Measurements from ENCODE around the gene NIPAL3. TPM values are rescaled to one million over a fixed set of nuclear protein-coding genes. Genes with fewer than 3 reads are reported as not detected.

Gene NIPAL3
- total RNA-seq, 1 experiment from 2014 or later = 20.4 TPM

DNA sequence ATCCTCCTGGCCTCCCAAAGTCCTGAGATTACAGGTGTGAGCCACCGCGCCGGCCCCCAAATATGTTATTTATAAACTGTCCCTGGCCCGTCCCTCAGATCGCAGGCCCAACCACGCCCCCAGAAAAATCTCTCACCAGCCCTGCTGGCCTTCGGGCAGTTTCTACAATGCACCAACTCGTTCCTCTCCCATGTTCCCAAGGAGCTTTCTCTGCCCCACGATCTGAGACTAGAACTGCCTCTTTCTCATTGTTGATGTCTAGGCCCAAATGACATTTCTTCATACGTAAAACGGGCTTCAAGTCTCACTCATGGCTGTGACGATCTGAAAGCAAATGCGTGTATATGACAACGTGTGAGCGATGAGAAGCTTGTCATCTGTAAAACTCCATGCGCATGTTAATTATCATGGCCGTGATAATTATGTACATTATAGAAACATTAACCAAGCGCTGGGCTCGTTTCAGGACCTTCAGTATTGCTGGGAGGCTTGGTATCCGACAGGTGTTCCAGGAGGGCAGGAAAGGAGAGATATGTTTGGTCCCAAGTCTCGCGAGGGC lies 748 bp upstream of the NIPAL3 start:
- DNase-seq (ENCODE audit: low read depth, low spot score) = no peak
- in situ Hi-C loops (cut with HindIII; ENCODE audit: low pct_unique_long_range_greater_than_20kb, low sequenced_read_pairs) = no loop called here

DNA sequence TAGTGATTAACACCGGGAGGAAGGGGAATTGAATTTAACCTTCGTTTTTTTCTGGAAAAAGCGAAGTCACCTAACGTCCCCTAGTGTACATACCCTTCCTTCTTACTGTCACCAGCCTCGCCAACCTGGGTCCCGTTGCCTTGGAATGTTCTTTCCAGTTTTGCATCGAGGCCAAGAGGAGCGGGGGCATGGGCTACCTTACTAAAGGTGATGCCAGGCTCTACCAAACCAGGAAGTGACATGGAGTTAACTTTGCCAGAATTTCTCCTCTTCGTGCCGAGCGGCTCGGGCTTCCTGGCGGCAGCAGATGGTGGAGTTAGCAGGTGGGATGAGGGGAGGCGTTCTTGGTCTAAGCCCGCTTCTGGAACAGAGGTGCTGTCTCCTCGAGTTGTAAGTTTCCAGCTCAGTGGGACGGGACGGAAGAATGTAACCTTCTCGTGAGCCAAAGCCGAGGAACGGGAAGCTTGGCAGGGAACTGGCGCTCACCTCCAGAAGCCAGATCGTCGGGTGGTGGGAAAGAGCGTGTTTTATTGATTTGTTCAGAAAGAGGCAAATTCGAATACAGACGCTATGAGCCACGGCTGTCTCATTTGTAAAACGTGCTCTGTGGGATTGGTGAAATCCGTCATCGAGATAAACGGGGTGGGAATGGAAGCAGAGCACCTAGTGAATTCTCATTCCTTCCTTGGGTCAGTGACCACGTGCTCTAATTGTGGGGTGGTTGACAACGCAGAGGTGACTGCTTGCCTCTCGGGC lies 486 bp downstream of the NIPAL3 start:
- in situ Hi-C loops (cut with HindIII; ENCODE audit: low pct_unique_long_range_greater_than_20kb, low sequenced_read_pairs) = no loop called here
- no peak for DNase-seq (ENCODE audit: low read depth, low spot score)

DNA sequence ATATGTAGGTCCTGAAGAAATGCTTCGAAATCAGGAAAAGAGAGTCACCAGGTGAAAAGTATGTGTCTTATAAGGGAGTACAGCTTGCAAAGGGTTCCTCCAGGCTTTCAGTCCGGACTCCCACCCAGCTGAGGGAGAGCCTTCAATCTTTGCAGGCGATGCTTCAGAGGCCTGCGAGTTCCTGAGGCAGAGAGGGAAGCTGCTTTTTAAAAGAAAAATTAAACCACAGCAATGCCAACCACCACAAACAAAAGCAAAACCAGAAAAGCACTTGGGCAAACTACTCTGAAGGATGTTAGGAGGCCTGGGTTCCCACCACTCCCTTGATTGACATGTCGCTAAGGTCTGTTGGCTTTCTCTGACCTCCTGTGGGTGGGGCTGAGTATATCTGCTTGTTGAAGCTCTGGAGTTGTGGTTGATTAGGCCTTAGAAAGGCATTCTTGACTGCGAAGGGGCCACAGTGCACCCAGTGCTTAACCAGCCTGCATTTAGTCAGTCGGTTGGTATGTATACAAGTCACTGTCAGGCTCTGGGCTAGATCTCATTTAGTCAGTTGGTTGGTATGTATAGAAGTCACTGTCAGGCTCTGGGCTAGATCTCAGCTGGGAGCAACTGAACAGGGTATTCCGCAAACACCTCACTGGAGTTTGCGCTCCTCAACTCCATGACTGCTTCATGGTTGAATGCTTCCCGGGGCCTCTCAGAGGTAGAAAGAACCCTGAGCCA lies 1.2 kb downstream of the NIPAL3 start:
- in situ Hi-C loops (cut with HindIII; ENCODE audit: low pct_unique_long_range_greater_than_20kb, low sequenced_read_pairs) = no loop called here
- DNase-seq (ENCODE audit: low read depth, low spot score) = no peak

DNA sequence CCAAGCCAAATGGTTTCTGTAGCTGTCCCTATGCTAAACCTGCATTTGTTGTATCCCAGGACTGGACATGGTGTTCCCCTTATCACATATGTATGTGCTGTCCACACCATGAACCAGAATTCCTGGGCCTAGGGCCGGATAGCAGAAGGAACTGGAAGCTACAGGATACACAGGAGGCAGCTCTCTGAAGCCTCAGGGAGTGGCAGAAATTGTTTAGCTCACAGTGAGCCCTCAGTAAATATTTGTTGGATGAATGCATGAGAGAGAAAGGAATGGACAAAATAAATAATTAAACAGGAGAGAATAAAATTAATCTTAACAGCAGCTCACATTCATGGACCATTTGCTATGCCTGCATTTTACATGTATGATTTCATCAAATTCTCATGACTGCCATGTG lies 2.1 kb downstream of the NIPAL3 start:
- no peak for DNase-seq (ENCODE audit: low read depth, low spot score)
- in situ Hi-C loops (cut with HindIII; ENCODE audit: low pct_unique_long_range_greater_than_20kb, low sequenced_read_pairs) = no loop called here

DNA sequence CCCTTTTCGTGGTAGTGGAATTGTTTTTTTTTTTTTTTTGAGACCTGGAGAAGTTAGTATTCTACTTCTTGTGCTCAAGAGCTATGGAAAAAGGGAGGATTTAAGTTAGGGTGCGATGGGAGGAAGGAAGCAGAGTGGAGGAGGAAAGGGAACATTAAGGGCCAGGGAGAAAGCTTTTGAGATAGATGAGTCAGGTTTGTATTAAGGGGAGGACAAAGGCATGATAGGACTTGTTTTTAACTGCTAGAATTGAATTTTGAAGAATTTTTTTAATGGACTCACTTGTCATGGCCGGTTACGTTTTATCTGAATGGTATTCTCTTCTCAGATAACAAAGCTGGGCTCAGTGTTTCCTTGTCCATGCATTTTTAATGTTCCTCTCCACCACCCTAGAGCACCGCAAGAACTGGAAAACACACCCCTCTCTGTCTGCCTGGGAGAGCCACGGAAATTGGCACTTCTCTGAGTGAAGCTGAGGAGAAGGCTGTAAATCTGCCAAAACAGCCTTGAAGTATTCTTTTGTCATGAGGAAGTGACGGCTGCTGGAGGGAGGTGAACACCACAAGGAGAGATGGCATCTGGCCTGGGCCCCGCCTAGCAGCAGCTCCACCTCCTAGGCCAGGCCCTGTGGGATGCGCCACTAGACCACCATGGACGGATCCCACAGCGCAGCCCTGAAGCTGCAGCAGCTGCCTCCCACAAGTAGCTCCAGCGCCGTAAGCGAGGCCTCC lies 3.5 kb downstream of the NIPAL3 start:
- in situ Hi-C loops (cut with HindIII; ENCODE audit: low pct_unique_long_range_greater_than_20kb, low sequenced_read_pairs) = no loop called here
- DNase-seq (ENCODE audit: low read depth, low spot score) = peak; percentile 91

GRCh38 chr1:24420547-24420946 lies 4.9 kb downstream of the NIPAL3 start:
- no peak for DNase-seq (ENCODE audit: low read depth, low spot score)
- in situ Hi-C loops (cut with HindIII; ENCODE audit: low pct_unique_long_range_greater_than_20kb, low sequenced_read_pairs) = no loop called here

GRCh38 chr1:24421502-24421901 lies 5.9 kb downstream of the NIPAL3 start:
- peak; percentile 56 for DNase-seq (ENCODE audit: low read depth, low spot score)
- in situ Hi-C loops (cut with HindIII; ENCODE audit: low pct_unique_long_range_greater_than_20kb, low sequenced_read_pairs) = no loop called here

DNA sequence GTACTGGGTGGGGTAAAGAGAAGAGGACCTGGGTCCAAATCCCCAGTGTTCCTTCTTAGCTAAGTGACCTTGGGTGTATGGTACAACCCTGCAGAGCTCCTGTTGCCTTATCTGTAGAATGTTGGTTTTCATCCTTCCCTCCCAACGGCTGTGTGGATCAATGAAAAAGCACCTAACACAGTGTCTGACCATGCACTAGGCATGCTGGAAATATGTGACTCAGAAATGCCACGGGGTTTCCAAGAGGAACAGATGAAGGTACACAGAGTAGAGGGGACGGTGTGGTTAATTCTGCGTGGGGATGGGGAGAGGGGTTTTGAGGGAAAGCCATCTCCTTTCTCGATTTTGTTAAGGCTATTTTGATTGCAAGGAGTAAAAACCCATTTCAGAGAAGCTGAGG lies 8.6 kb downstream of the NIPAL3 start:
- in situ Hi-C loops (cut with HindIII; ENCODE audit: low pct_unique_long_range_greater_than_20kb, low sequenced_read_pairs) = no loop called here
- DNase-seq (ENCODE audit: low read depth, low spot score) = no peak

- in situ Hi-C loops (cut with HindIII; ENCODE audit: low pct_unique_long_range_greater_than_20kb, low sequenced_read_pairs) = no loop called here
- DNase-seq (ENCODE audit: low read depth, low spot score) = no peak
Measured at GRCh38 chr1:24424990-24425389, 9.4 kb downstream of the NIPAL3 start.

DNA sequence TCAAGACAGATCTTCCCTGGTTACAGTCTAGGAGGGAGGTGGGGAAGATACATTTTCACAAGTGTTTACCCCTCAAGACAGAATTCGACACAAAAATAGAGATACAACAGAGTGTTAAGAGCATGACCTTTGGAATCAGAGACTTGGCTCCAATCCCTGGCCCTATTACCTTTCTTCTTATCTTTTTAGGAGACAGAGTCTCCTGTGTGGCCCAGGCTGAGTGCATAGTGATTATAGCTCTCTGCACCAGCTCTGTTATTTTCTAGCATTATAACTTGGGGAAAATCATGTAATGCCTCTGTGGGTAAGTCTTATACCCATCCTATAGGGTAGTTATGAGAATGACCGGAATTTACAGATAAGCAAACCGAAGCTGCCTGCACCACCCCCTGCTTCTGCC lies 9.8 kb downstream of the NIPAL3 start:
- in situ Hi-C loops (cut with HindIII; ENCODE audit: low pct_unique_long_range_greater_than_20kb, low sequenced_read_pairs) = no loop called here
- DNase-seq (ENCODE audit: low read depth, low spot score) = no peak

DNA sequence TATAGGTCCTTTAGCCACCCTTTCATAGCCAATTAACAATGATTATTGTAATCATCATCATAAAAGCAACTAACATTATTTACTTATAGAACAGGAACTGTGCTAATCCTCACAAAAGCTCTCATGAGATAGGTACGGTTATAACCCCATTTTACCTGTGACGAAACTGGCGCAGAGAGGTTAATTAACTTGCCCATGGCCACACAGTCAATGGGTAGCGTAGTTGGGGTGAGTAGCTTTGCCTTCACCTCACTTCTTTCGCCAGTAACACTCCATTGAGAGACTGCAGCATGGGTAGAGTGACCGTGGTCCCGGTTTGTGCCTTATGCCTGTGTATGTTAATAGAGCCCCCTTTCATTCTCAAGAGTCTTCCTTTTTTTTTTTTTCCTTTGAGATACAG lies 10.3 kb downstream of the NIPAL3 start:
- no peak for DNase-seq (ENCODE audit: low read depth, low spot score)
- in situ Hi-C loops (cut with HindIII; ENCODE audit: low pct_unique_long_range_greater_than_20kb, low sequenced_read_pairs) = no loop called here

GRCh38 chr1:24426744-24427544 lies 11.3 kb downstream of the NIPAL3 start:
- in situ Hi-C loops (cut with HindIII; ENCODE audit: low pct_unique_long_range_greater_than_20kb, low sequenced_read_pairs) = no loop called here
- no peak for DNase-seq (ENCODE audit: low read depth, low spot score)

DNA sequence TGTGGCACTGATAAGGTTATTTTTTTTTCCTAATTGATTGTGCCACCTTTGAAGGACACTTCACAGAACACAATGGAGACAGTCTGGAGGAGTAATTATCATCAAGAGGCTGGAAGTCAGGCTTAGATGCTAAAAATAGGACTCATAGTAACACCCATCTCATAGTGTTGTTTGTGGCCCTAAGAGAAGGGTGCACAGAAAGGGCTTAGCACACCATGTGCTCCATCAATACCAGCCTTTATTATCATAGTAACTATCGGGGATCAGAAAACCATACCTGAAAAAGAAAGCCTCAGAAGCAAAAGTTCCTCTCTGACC lies 11.9 kb downstream of the NIPAL3 start:
- in situ Hi-C loops (cut with HindIII; ENCODE audit: low pct_unique_long_range_greater_than_20kb, low sequenced_read_pairs) = no loop called here

GRCh38 chr1:24435782-24436365 lies 20.3 kb downstream of the NIPAL3 start:
- in situ Hi-C loops (cut with HindIII; ENCODE audit: low pct_unique_long_range_greater_than_20kb, low sequenced_read_pairs) = no loop called here
- DNase-seq (ENCODE audit: low read depth, low spot score) = peak; percentile 99

More for the DNA sequence above, 11.9 kb downstream of the NIPAL3 start:
- DNase-seq (ENCODE audit: low read depth, low spot score) = no peak

DNA sequence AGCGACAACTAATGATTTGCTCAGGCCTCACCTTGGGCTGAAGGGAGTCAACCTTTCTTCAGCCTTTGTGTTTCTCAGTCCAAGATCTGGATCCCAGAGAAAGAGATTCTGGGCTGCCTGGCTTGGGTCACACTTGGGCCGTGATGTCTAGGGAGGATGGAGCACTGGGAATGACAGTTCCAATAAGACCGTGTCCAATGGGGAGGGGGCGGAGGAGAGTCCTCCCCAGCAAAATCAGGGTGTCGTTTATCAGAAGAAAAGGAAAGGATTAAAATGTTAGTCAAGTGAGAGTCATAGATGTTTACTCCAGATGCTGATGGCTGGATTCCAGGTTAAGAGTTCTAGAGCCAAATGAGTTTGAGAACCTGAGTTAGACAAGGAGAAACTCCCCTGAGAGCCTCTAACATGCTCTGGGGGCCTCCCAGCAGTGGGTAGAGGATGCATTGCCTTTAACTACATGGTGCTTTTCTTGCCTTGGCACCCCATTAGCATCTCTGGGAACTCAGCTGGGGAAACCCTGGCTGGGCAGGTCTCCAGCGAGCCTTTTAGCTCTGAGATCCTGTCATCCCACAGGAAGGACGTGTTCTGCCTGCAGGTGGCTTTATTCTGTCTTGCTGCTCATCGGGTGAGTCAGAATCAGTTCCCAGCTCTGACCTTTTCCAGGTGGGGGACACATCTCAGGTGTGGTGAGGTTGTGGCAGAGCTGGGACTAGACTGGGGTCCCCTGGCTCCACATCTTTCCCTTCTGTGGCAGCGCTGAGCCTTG lies 22.2 kb downstream of the NIPAL3 start:
- in situ Hi-C loops (cut with HindIII; ENCODE audit: low pct_unique_long_range_greater_than_20kb, low sequenced_read_pairs) = no loop called here
- DNase-seq (ENCODE audit: low read depth, low spot score) = no peak

DNA sequence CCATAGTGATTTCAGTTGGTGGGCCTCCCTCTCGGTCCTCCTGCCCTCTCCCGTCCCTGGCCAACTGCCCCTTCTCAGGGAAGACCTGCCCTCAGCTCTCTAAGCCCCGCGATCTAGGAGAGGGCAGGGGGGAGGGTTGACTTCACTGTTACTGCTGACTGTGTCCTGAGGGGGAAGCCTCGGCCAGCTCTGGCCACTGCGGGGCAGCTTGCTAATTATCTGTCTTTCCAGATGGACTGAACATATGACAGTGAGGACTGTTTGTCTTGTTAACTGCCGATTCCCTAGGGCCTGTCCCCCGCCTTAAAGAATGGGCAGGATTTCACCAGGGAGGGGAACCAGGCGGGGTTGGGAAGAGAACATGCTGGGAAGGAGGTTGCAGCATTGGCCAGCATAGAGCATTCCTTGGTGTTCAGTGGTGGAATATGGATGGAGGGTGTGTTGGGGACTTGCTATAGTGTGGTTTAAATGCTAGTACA lies 22.9 kb downstream of the NIPAL3 start:
- in situ Hi-C loops (cut with HindIII; ENCODE audit: low pct_unique_long_range_greater_than_20kb, low sequenced_read_pairs) = no loop called here
- DNase-seq (ENCODE audit: low read depth, low spot score) = peak; percentile 35

- in situ Hi-C loops (cut with HindIII; ENCODE audit: low pct_unique_long_range_greater_than_20kb, low sequenced_read_pairs) = no loop called here
- no peak for DNase-seq (ENCODE audit: low read depth, low spot score)
Measured at GRCh38 chr1:24440436-24440835, 24.8 kb downstream of the NIPAL3 start.
